Lower lobe of right lung (tissue), 2 donors: ENCODE data around the gene NEURL2. TPM values are rescaled to one million over a fixed set of nuclear protein-coding genes. Genes with fewer than 3 reads are reported as not detected.

Experiments
- ATAC-seq, 2 donors: fragments of 200-7000 bp; cut with Tn5 transposase; one replicate each; pipeline ENCODE4 v1.9.1; 2020 to 2022; ENCODE audit warnings: mild to moderate bottlenecking in 2 of 2, moderate library complexity in 2 of 2
- DNase-seq: peaks from one replicate; pipeline ENCODE4 v3.0.0-alpha.2; 2020
- H3K27ac ChIP-seq: fragments of 200-600 bp; one replicate; pipeline ENCODE4 v1.8.0; 2022
- H3K27me3 ChIP-seq: fragments of 200-600 bp; one replicate; pipeline ENCODE4 v1.8.0; 2022; ENCODE audit warnings: low read depth
- H3K36me3 ChIP-seq: fragments of 200-600 bp; one replicate; pipeline ENCODE4 v1.8.0; 2022; ENCODE audit warnings: mild to moderate bottlenecking
- H3K4me1 ChIP-seq: fragments of 200-600 bp; one replicate; pipeline ENCODE4 v1.8.0; 2022
- H3K4me3 ChIP-seq: fragments of 200-600 bp; one replicate; pipeline ENCODE4 v1.8.0; 2022; ENCODE audit warnings: mild to moderate bottlenecking
- H3K9me3 ChIP-seq: fragments of 200-600 bp; one replicate; pipeline ENCODE4 v1.8.0; 2022
- intact Hi-C: fragments of 100-400 bp; cut with DNase I; formaldehyde crosslinking; loops from one replicate; pipeline ENCODE4 v1.11.0; 2022
- total RNA-seq: library from RNA; stranded (reverse); fragmentation: NEBNext Ultra II Directional; extraction: Animal tissue kit (Norgen Biotek cat#: 25700); gene quantifications from one replicate; pipeline ENCODE4 v1.2.1, GENCODE V29; 2021
- TF ChIP-seq, protein P1 (sequence below): fragments of 200-600 bp; IDR thresholded peaks from one replicate; pipeline ENCODE4 v1.8.0; 2022; ENCODE audit warnings: antibody characterized with exemption, mild to moderate bottlenecking
- donor health status: DM: no; HTN: yes; CAD: no; lungs with severe emphysema.

Gene NEURL2
- total RNA-seq, 1 donor from 2014 or later: 2.4 TPM

DNA sequence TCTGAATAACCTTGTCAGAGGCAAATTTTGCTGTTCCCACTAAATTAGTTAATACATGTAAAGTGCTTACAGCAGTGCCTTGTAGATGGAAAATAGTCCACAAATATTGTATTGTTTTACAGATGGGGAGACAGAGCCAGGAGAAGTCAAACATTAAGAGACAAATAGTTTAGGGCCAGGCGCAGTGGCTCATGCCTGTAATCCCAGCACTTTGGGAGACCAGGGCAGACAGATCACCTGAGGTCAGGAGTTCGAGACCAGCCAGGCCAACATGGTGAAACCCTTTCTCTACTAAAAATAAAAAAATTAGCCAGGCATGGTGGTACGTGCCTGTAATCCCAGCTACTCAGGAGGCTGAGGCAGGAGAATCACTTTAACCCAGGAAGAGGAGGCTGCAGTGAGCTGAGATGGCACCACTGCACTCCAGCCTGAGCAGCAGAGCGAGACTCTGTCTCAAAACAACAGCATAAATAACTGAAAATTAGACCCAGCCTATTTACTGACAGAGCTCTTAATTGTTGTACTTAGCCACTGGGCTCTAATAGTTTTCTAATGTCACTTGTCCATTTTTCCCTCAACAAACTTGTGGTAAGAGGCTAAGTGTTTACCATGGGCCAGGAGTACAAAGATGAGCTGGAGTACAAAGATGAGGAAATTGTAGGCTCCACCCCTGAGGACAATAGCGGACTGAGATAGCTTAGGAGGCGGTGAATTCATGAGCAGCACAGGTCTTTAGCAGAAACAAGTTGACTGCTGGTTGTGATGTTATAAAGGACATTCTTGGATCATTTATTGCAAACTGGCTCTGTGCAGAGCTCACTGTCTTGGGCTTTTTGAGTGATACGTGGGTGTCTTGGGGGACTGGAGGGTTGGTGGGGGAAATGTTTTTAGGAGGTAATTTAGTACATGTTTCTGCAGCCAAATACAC is 27.2 kb downstream of the NEURL2 start:
- Histone ChIP-seq H3K4me1 (no peaks in the 10 kb centered on the region), H3K9me3 (no peaks in the 10 kb centered on the region), H3K36me3 (no peaks in the 10 kb centered on the region), H3K27ac (no peak overlapping the region), H3K27me3 (no peaks in the 10 kb centered on the region), H3K4me3 (no peak overlapping the region)
- ATAC-seq (no peak), DNase-seq (no peak)
- TF ChIP-seq, protein P1, sequence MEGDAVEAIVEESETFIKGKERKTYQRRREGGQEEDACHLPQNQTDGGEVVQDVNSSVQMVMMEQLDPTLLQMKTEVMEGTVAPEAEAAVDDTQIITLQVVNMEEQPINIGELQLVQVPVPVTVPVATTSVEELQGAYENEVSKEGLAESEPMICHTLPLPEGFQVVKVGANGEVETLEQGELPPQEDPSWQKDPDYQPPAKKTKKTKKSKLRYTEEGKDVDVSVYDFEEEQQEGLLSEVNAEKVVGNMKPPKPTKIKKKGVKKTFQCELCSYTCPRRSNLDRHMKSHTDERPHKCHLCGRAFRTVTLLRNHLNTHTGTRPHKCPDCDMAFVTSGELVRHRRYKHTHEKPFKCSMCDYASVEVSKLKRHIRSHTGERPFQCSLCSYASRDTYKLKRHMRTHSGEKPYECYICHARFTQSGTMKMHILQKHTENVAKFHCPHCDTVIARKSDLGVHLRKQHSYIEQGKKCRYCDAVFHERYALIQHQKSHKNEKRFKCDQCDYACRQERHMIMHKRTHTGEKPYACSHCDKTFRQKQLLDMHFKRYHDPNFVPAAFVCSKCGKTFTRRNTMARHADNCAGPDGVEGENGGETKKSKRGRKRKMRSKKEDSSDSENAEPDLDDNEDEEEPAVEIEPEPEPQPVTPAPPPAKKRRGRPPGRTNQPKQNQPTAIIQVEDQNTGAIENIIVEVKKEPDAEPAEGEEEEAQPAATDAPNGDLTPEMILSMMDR: no peak
- intact Hi-C loops: no loop called here

DNA sequence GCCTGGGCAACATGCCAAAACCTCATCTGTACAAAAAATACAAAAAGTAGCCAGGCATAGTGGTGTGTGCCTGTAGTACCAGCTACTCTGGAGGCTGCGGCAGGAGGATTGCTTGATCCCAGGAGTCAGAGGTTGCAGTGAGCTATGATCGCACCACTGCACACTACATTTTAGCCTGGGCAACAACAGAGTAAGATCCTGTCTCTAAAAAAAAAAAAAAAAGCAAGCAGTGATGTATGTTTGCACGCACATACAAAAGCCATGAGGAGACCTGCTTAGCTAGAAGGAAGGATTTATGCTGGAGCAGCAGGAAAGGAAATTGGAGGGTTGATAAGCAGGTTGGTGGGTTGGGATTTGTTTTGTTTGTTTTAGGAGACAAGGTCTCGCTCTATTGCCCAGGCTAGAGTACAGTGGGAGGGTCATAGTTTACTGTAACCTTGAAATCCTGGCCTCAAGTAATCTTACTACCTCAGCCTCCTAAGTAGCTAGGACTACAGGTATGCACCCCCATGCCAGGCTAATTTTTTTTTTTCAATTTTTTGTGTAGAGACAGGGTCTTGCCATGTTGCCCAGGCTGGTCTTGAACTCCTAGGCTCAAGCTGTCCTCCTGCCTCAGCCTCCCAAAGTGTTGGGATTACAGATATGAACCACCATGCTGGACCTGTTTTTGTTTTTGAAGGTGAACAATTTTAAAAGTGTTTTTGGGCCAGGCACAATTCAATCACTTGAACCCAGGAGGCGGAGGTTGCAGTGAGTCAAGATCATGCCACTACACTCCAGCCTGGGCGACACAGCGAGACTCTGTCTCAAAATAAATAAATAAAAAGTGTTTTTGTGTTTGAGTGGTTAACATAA is 29.6 kb downstream of the NEURL2 start:
- Histone ChIP-seq H3K27me3 (no peaks in the 10 kb centered on the region), H3K4me3 (no peak overlapping the region), H3K4me1 (peaks cover 10% of the 10 kb centered on the region), H3K36me3 (no peaks in the 10 kb centered on the region), H3K27ac (no peak overlapping the region), H3K9me3 (no peaks in the 10 kb centered on the region)
- intact Hi-C loops: no loop called here
- TF ChIP-seq, protein P1: no peak
- ATAC-seq: no peak
- DNase-seq: no peak

DNA sequence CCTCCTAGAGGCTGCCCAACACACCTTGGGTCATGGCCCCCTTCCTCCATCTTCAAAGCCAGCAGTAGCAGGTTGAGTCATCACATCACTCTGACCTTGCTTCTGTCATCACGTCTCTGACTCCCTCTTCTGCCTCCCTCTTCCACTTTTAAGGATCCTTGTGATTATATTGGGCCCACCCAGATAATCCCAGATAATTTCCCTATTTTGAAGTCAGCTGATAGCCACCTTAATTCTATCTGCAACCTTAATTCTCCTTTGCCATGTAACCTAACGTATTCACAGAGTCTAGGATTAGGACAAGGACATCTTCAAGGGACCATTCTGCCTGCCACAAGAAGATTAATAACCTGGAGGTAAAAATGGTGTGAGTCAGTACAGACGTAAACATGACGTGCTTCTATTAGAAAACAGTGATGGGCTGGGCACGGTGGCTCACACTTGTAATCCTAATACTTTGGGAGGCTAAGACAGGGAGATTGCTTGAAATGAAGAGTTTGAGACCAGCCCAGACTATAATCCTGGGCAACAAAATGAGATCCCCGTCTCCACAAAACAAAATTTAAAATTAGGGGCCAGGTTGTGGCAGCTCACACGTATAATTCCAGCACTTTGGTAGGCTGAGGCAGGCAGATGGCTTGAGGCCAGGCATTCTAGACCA is 30.3 kb downstream of the NEURL2 start:
- no peaks in the 10 kb centered on the region for H3K27me3 ChIP-seq
- TF ChIP-seq, protein P1: no peak
- H3K4me3 ChIP-seq: no peak overlapping the region
- no peaks in the 10 kb centered on the region for H3K9me3 ChIP-seq
- DNase-seq: no peak
- intact Hi-C loops: no loop called here
- no peak overlapping the region for H3K27ac ChIP-seq
- peaks cover 18% of the 10 kb centered on the region for H3K4me1 ChIP-seq
- ATAC-seq: no peak
- no peaks in the 10 kb centered on the region for H3K36me3 ChIP-seq

DNA sequence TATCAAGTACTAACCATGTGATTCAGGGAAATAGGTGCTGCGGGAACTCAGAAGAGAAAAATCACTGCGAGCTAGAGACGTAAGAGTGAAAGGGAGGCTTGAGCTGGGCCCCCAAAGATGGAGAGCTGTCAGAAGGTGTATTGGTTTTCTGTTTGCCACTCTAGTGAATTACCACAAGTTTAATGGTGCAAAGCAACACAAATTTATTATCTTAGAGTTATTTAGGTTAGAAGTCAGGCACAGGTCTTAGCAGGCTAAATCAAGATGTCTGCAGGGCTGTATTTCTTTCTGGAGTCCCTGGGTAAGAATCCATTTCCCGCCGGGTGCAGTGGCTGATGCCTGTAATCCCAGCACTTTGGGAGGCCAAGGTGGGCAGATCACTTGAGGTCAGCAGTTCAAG is 31.1 kb downstream of the NEURL2 start:
- peaks cover 1% of the 10 kb centered on the region for H3K36me3 ChIP-seq
- intact Hi-C loops: no loop called here
- DNase-seq (no peak), ATAC-seq (no peak)
- TF ChIP-seq, protein P1: no peak
- H3K27ac ChIP-seq: no peak overlapping the region
- H3K4me1 ChIP-seq: peaks cover 26% of the 10 kb centered on the region
- no peaks in the 10 kb centered on the region for H3K9me3 ChIP-seq
- no peaks in the 10 kb centered on the region for H3K27me3 ChIP-seq
- no peak overlapping the region for H3K4me3 ChIP-seq

DNA sequence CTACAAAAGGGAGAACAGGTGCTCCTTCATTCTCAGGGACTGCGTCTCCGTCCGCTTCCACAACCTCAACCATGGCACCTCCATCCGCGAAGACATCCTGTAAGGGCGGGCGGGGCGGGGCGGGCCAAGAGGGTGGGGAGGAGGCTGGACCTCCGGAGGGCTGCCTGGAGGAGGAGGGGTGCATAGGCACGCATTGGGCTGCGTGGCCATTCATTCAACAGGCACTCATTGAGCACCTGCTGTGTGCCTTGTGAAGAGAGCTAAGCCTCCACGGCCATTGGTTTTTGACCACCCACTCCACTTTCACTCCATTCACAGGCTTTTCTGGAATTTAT is 33.2 kb downstream of the NEURL2 start:
- no peaks in the 10 kb centered on the region for H3K9me3 ChIP-seq
- no peak for DNase-seq
- H3K27me3 ChIP-seq: no peaks in the 10 kb centered on the region
- H3K4me1 ChIP-seq: peaks cover 26% of the 10 kb centered on the region
- TF ChIP-seq, protein P1: no peak
- ATAC-seq: peak; percentile 27 to 29
- intact Hi-C loops: no loop called here
- peaks cover 11% of the 10 kb centered on the region for H3K36me3 ChIP-seq
- peak overlapping the region; percentile 85 for H3K27ac ChIP-seq
- peak overlapping the region; percentile 86 for H3K4me3 ChIP-seq
